Measurements from ENCODE around the gene MT1X.

The MT1X gene

GRCh38 chr16:56681939-56682702 is at the start of gene MT1X:
MT1X (plus strand) TSS chr16:56682470; CDS start chr16:56682541, 71 bp downstream.
- no peak for TF ChIP-seq ZNF274 (IDR thresholded peaks at IDR 0.05; ENCODE audit: low read depth, low read length)

GRCh38 chr16:56632848-56633365 is 49.4 kb upstream of the MT1X start:
- TF ChIP-seq ZNF274 (IDR thresholded peaks at IDR 0.05; ENCODE audit: low read depth, low read length), result no peak
- no peak overlapping the region for H3K4me3 ChIP-seq (ENCODE audit: low read length)

More at GRCh38 chr16:56681939-56682702, at the start of gene MT1X:
- peak within 1 kb of the TSS; percentile 70; the same call in 1 of the 2 replicates for H3K4me3 ChIP-seq (ENCODE audit: low read length)

- H3K4me3 ChIP-seq (ENCODE audit: low read length), result no peak overlapping the region
- TF ChIP-seq ZNF274 (IDR thresholded peaks at IDR 0.05; ENCODE audit: low read depth, low read length), result no peak
Observed at GRCh38 chr16:56633535-56633934, 48.7 kb upstream of the MT1X start.

GRCh38 chr16:56634715-56635440 is 47.4 kb upstream of the MT1X start:
- TF ChIP-seq ZNF274 (IDR thresholded peaks at IDR 0.05; ENCODE audit: low read depth, low read length), result no peak
- no peak overlapping the region for H3K4me3 ChIP-seq (ENCODE audit: low read length)

GRCh38 chr16:56635441-56635967 is 46.8 kb upstream of the MT1X start:
- no peak for TF ChIP-seq ZNF274 (IDR thresholded peaks at IDR 0.05; ENCODE audit: low read depth, low read length)
- no peak overlapping the region for H3K4me3 ChIP-seq (ENCODE audit: low read length)

- no peak for TF ChIP-seq ZNF274 (IDR thresholded peaks at IDR 0.05; ENCODE audit: low read depth, low read length)
- no peak overlapping the region for H3K4me3 ChIP-seq (ENCODE audit: low read length)
Observed at GRCh38 chr16:56636616-56637413, 45.5 kb upstream of the MT1X start.

GRCh38 chr16:56637814-56638750 is 44.2 kb upstream of the MT1X start, which contains the start of gene MT1A:
MT1A (plus strand) TSS chr16:56638666; CDS start chr16:56638739, 73 bp downstream.
- H3K4me3 ChIP-seq (ENCODE audit: low read length), result no peak within 1 kb of the TSS
- TF ChIP-seq ZNF274 (IDR thresholded peaks at IDR 0.05; ENCODE audit: low read depth, low read length), result no peak

GRCh38 chr16:56639045-56639444 is 43.2 kb upstream of the MT1X start:
- no peak overlapping the region for H3K4me3 ChIP-seq (ENCODE audit: low read length)
- TF ChIP-seq ZNF274 (IDR thresholded peaks at IDR 0.05; ENCODE audit: low read depth, low read length), result no peak

- no peak overlapping the region for H3K4me3 ChIP-seq (ENCODE audit: low read length)
- no peak for TF ChIP-seq ZNF274 (IDR thresholded peaks at IDR 0.05; ENCODE audit: low read depth, low read length)
Observed at GRCh38 chr16:56640076-56640475, 42.2 kb upstream of the MT1X start.

- no peak overlapping the region for H3K4me3 ChIP-seq (ENCODE audit: low read length)
- TF ChIP-seq ZNF274 (IDR thresholded peaks at IDR 0.05; ENCODE audit: low read depth, low read length), result no peak
Observed at GRCh38 chr16:56641166-56641565, 41.1 kb upstream of the MT1X start.

- TF ChIP-seq ZNF274 (IDR thresholded peaks at IDR 0.05; ENCODE audit: low read depth, low read length), result no peak
- no peak overlapping the region for H3K4me3 ChIP-seq (ENCODE audit: low read length)
Observed at GRCh38 chr16:56643080-56643778, 39.0 kb upstream of the MT1X start.

- H3K4me3 ChIP-seq (ENCODE audit: low read length), result no peak overlapping the region
- TF ChIP-seq ZNF274 (IDR thresholded peaks at IDR 0.05; ENCODE audit: low read depth, low read length), result no peak
Observed at GRCh38 chr16:56643833-56644232, 38.4 kb upstream of the MT1X start.

Data from GM08714 (cell line).